Testis (tissue), 3 donors: ENCODE measurements around the gene ADISSP. TPM values are rescaled to one million over a fixed set of nuclear protein-coding genes. Genes with fewer than 3 reads are reported as not detected.

Experiments used
- DNase-seq: peaks from one replicate; pipeline ENCODE4 v3.0.0-alpha.2; 2019
- H3K27ac ChIP-seq, 2 donors: fragments of 200-600 bp; sonication (generic); one replicate each; pipeline ENCODE4 v1.5.1; 2019
- H3K27me3 ChIP-seq: fragments of 200-600 bp; sonication (generic); one replicate; pipeline ENCODE4 v1.5.1; 2019
- H3K36me3 ChIP-seq: fragments of 200-600 bp; sonication (generic); one replicate; pipeline ENCODE4 v1.5.1; 2017; ENCODE audit warnings: low read depth; ENCODE audit errors: missing control alignments
- H3K4me1 ChIP-seq: fragments of 200-600 bp; sonication (generic); one replicate; pipeline ENCODE4 v1.5.1; 2019
- H3K4me3 ChIP-seq, 2 donors: fragments of 200-600 bp; sonication (generic); one replicate each; pipeline ENCODE4 v1.5.1; 2017 to 2019
- H3K9me3 ChIP-seq: fragments of 200-600 bp; sonication (generic); one replicate; pipeline ENCODE4 v1.5.1; 2017
- CTCF ChIP-seq, 3 experiments: fragments of 450-650 bp in 2 of 3; fragments of 200-600 bp in 1 of 3; sonication (generic) in 1 of 3; IDR thresholded peaks; one replicate each; pipeline ENCODE4 v1.5.1; 2016 to 2019; ENCODE audit warnings: antibody characterized with exemption in 3 of 3, mild to moderate bottlenecking in 2 of 3, moderate library complexity in 1 of 3
- POLR2A ChIP-seq: fragments of 450-650 bp; IDR thresholded peaks from one replicate; pipeline ENCODE4 v1.6.1; 2017; ENCODE audit warnings: antibody characterized with exemption, mild to moderate bottlenecking, moderate library complexity
- WGBS, 2 donors: methylation state at CpG; one replicate each; pipeline ENCODE4 v1.1.5; 2018; 5-methylcytosine and 5-hydroxymethylcytosine counted together
- intact Hi-C: fragments of 100-400 bp; cut with DNase I; formaldehyde crosslinking; loops from one replicate; pipeline ENCODE4 v1.15.1; 2023; ENCODE audit warnings: low total_unique reads
- polyA plus RNA-seq: library from polyadenylated mRNA; stranded (reverse); fragments of 350-450 nt; fragmentation: Illumina TruSeq; extraction: RNeasy Lipid Tissue Mini Kit (QIAGEN cat#74804); gene quantifications from one replicate; pipeline ENCODE4 v1.2.3, GENCODE V29; 2014; ENCODE audit warnings: low read depth, low replicate concordance; ENCODE audit not compliant: insufficient read depth
- total RNA-seq, 2 donors: library from RNA; depleted of rRNA; stranded (reverse); fragments of >200 nt; gene quantifications; one replicate each; pipeline ENCODE4 v1.2.3, GENCODE V29; 2016

ADISSP gene
- total and polyA plus RNA-seq, 3 donors from 2014 or later: 17.6 to 36.5 (median 19.7) TPM

- Histone ChIP-seq H3K9me3 (no peaks in the 10 kb centered on the region), H3K27ac (no peak overlapping the region), H3K36me3 (no peaks in the 10 kb centered on the region), H3K27me3 (no peaks in the 10 kb centered on the region), H3K4me3 (no peak overlapping the region), H3K4me1 (peaks cover 36% of the 10 kb centered on the region)
- 86 to 91% methylated on average over 6 of the region's 6 CpGs for WGBS, 2 donors
- intact Hi-C loops: no loop called here
- DNase-seq: no peak
- TF ChIP-seq CTCF (IDR thresholded peaks at IDR 0.05): no peak
- TF ChIP-seq POLR2A: no peak
Observed at GRCh38 chr20:3782597-3782996, 15.0 kb upstream of the ADISSP start.

- 13 to 14% methylated on average over 26 to 27 of the region's 28 CpGs for WGBS, 2 donors
- no peaks in the 10 kb centered on the region for H3K36me3 ChIP-seq
- H3K4me1 ChIP-seq: peaks cover 29% of the 10 kb centered on the region
- TF ChIP-seq CTCF (IDR thresholded peaks at IDR 0.05): peak in 2 of 3 experiments; percentile 36 to 42
- no peak for TF ChIP-seq POLR2A
- intact Hi-C loops: no loop called here
- H3K4me3 ChIP-seq: peak within 1 kb of the TSS; percentile 6 to 25
- no peaks in the 10 kb centered on the region for H3K9me3 ChIP-seq
- no peaks in the 10 kb centered on the region for H3K27me3 ChIP-seq
- DNase-seq: peak; percentile 95
- H3K27ac ChIP-seq: peak within 1 kb of the TSS in 1 of 2 donors; percentile 17
Observed at GRCh38 chr20:3781153-3781910, 13.8 kb upstream of the ADISSP start, which contains the start of gene SPEF1. TSS of gene SPEF1 (minus strand) at chr20:3781448. CDS start at chr20:3781287, 161 bp downstream.

- Histone ChIP-seq H3K27ac (no peak overlapping the region), H3K4me3 (no peak overlapping the region), H3K27me3 (no peaks in the 10 kb centered on the region), H3K4me1 (peaks cover 11% of the 10 kb centered on the region), H3K9me3 (no peaks in the 10 kb centered on the region), H3K36me3 (no peaks in the 10 kb centered on the region)
- no peak for TF ChIP-seq CTCF (IDR thresholded peaks at IDR 0.05)
- no peak for TF ChIP-seq POLR2A
- DNase-seq: no peak
- 61 to 63% methylated on average over 12 to 18 of the region's 18 CpGs for WGBS, 2 donors
- intact Hi-C loops: no loop called here
Observed at GRCh38 chr20:3778976-3779375, 11.4 kb upstream of the ADISSP start.

GRCh38 chr20:3777716-3778629 lies 10.4 kb upstream of the ADISSP start:
- Histone ChIP-seq H3K4me3 (peak overlapping the region; percentile 27 to 45), H3K27ac (no peak overlapping the region), H3K9me3 (no peaks in the 10 kb centered on the region), H3K27me3 (no peaks in the 10 kb centered on the region), H3K4me1 (peaks cover 7% of the 10 kb centered on the region), H3K36me3 (no peaks in the 10 kb centered on the region)
- intact Hi-C loops: no loop called here
- WGBS, 2 donors: 8 to 11% methylated on average over 14 to 52 of the region's 70 CpGs
- peak; percentile 60 for DNase-seq
- no peak for TF ChIP-seq POLR2A
- TF ChIP-seq CTCF (IDR thresholded peaks at IDR 0.05): no peak
